B cell (primary cell): ENCODE data around the gene GLB1L. TPM values are rescaled to one million over a fixed set of nuclear protein-coding genes. Genes with fewer than 3 reads are reported as not detected.

Experiments used
- ATAC-seq: fragments of 200-7000 bp; cut with Tn5 transposase; one replicate; pipeline ENCODE4 v1.10.0; 2021; ENCODE audit warnings: low read depth, mild to moderate bottlenecking, moderate number of reproducible peaks, moderate library complexity
- CTCF ChIA-PET: fragments of 350-600 bp; sonication (Branson Sonifier 250); formaldehyde crosslinking; loops from one replicate; lab custom pipeline; 2021; ENCODE audit warnings: antibody characterized with exemption, inconsistent platforms; lab: Charles Lee
- POLR2A ChIA-PET: fragments of 350-600 bp; sonication (Branson Sonifier 250); formaldehyde crosslinking; loops from one replicate; lab custom pipeline; 2021; ENCODE audit warnings: antibody characterized with exemption; lab: Charles Lee
- DNase-seq: peaks from one replicate; pipeline ENCODE4 v3.0.0; 2013
- H2AFZ ChIP-seq: 2 replicates; pipeline ENCODE4 v1.6.1; 2012; ENCODE audit warnings: mild to moderate bottlenecking, low read depth, low read length; ENCODE audit not compliant: insufficient read depth, poor library complexity, severe bottlenecking
- H3K27ac ChIP-seq, 2 donors: 1 replicate in 1 of 2; 2 replicates in 1 of 2; pipeline ENCODE4 v1.5.1; 2012 to 2013; ENCODE audit warnings: low read length in 2 of 2, mild to moderate bottlenecking in 2 of 2, moderate library complexity in 1 of 2
- H3K27me3 ChIP-seq, 4 experiments: fragments of 200-600 bp in 1 of 4; sonication (generic) in 1 of 4; replicated peaks in 1 of 4; 1 replicate in 2 of 4; 2 replicates in 2 of 4; pipeline versions ENCODE4 v1.6.1 to v1.7.0; 2013 to 2016; ENCODE audit warnings: low read length in 3 of 4, mild to moderate bottlenecking in 2 of 4, mixed read lengths in 1 of 4, moderate library complexity in 1 of 4; ENCODE audit not compliant: insufficient read depth in 4 of 4, control insufficient read depth in 3 of 4; ENCODE audit errors: control extremely low read depth in 1 of 4
- H3K36me3 ChIP-seq, 2 experiments: replicated peaks in 1 of 2; 1 replicate in 1 of 2; 2 replicates in 1 of 2; pipeline versions ENCODE4 v1.6.1 to v1.7.1; 2013; ENCODE audit warnings: low read length in 1 of 2; ENCODE audit not compliant: insufficient read depth in 2 of 2, control insufficient read depth in 1 of 2; ENCODE audit errors: control extremely low read depth in 1 of 2, extremely low read depth in 1 of 2
- H3K4me1 ChIP-seq, 2 donors: fragments of 200-600 bp in 1 of 2; sonication (generic) in 1 of 2; 1 replicate in 1 of 2; 2 replicates in 1 of 2; pipeline versions ENCODE4 v1.5.1 to v1.6.1; 2013 to 2017; ENCODE audit warnings: low read length in 2 of 2; ENCODE audit not compliant: control insufficient read depth in 2 of 2, insufficient read depth in 2 of 2
- H3K4me2 ChIP-seq: replicated peaks from 2 replicates; pipeline ENCODE3; 2012; ENCODE audit warnings: mild to moderate bottlenecking, low read depth, low read length; ENCODE audit not compliant: poor library complexity, severe bottlenecking
- H3K4me3 ChIP-seq, 5 experiments: fragments of 200-600 bp in 1 of 5; sonication (generic) in 1 of 5; 1 replicate in 3 of 5; 2 replicates in 2 of 5; pipeline versions ENCODE4 v1.5.1 to v1.7.0; 2011 to 2016; ENCODE audit warnings: low read length in 4 of 5, mild to moderate bottlenecking in 4 of 5, low read depth in 2 of 5, control low read depth in 1 of 5, moderate library complexity in 1 of 5; ENCODE audit not compliant: insufficient read depth in 1 of 5; ENCODE audit errors: control extremely low read depth in 1 of 5, extremely low read depth in 1 of 5
- H3K79me2 ChIP-seq: fragments of 200-600 bp; sonication (generic); one replicate; pipeline ENCODE4 v1.6.0; 2016; ENCODE audit warnings: low read length; ENCODE audit not compliant: control insufficient read depth, insufficient read depth
- H3K9ac ChIP-seq: fragments of 200-600 bp; sonication (generic); 2 replicates; pipeline ENCODE4 v1.6.1; 2017; ENCODE audit warnings: mild to moderate bottlenecking, low read length, moderate library complexity
- H3K9me3 ChIP-seq, 3 donors: one replicate each; pipeline versions ENCODE4 v1.6.1 to v1.7.1; 2013; ENCODE audit warnings: low read length in 2 of 3; ENCODE audit not compliant: control insufficient read depth in 2 of 3, insufficient read depth in 1 of 3; ENCODE audit errors: control extremely low read depth in 1 of 3
- H4K20me1 ChIP-seq: 2 replicates; pipeline ENCODE4 v1.6.0; 2012; ENCODE audit warnings: mild to moderate bottlenecking, low read length; ENCODE audit not compliant: insufficient read depth, control insufficient read depth, poor library complexity, severe bottlenecking
- H3K27ac Mint-ChIP-seq: one replicate; pipeline ENCODE4 v1.8.0; 2021; ENCODE audit warnings: mixed read lengths
- H3K27me3 Mint-ChIP-seq: one replicate; pipeline ENCODE4 v1.8.0; 2021; ENCODE audit warnings: mixed read lengths
- H3K4me1 Mint-ChIP-seq: one replicate; pipeline ENCODE4 v1.8.0; 2021; ENCODE audit warnings: mixed read lengths
- H3K4me3 Mint-ChIP-seq: one replicate; pipeline ENCODE4 v1.8.0; 2021; ENCODE audit warnings: mixed read lengths
- H3K9me3 Mint-ChIP-seq: one replicate; pipeline ENCODE4 v1.8.0; 2022; ENCODE audit warnings: mixed read lengths; ENCODE audit not compliant: insufficient read depth
- EZH2 ChIP-seq: IDR thresholded peaks from 2 replicates; pipeline ENCODE4 v1.6.1; 2012; ENCODE audit warnings: borderline replicate concordance, low read depth, mild to moderate bottlenecking, moderate library complexity, low read length; ENCODE audit not compliant: insufficient read depth, poor library complexity, severe bottlenecking
- WGBS: methylation state at CpG from one replicate; pipeline ENCODE4 v1.1.5; 2013; ENCODE audit warnings: missing lambda C conversion rate; ENCODE audit not compliant: insufficient coverage; 5-methylcytosine and 5-hydroxymethylcytosine counted together
- intact Hi-C: fragments of 100-400 bp; cut with micrococcal nuclease; formaldehyde crosslinking; loops from one replicate; pipeline ENCODE4 v1.10.0; 2022
- polyA plus RNA-seq: library from polyadenylated mRNA; depleted of rRNA; stranded (reverse); fragments of >200 nt; gene quantifications from 2 replicates; pipeline ENCODE4 v1.2.3, GENCODE V29; 2012
- total RNA-seq, 2 donors: library from RNA; stranded (reverse); fragments of 120-200 nt in 1 of 2; gene quantifications; 1 replicate in 1 of 2; 2 replicates in 1 of 2; pipeline versions ENCODE4 v1.2.3 to v1.2.4, GENCODE V29; 2013 to 2022
- TF ChIP-seq, protein P1 (sequence below): fragments of 200-600 bp; IDR thresholded peaks from one replicate; pipeline ENCODE4 v1.8.0; 2022; ENCODE audit warnings: antibody characterized with exemption, mild to moderate bottlenecking

Gene GLB1L
- total and polyA plus RNA-seq, 2 donors (not counting 1 experiment from before 2014, with no cell fraction given): 2.4 to 4.1 TPM

DNA sequence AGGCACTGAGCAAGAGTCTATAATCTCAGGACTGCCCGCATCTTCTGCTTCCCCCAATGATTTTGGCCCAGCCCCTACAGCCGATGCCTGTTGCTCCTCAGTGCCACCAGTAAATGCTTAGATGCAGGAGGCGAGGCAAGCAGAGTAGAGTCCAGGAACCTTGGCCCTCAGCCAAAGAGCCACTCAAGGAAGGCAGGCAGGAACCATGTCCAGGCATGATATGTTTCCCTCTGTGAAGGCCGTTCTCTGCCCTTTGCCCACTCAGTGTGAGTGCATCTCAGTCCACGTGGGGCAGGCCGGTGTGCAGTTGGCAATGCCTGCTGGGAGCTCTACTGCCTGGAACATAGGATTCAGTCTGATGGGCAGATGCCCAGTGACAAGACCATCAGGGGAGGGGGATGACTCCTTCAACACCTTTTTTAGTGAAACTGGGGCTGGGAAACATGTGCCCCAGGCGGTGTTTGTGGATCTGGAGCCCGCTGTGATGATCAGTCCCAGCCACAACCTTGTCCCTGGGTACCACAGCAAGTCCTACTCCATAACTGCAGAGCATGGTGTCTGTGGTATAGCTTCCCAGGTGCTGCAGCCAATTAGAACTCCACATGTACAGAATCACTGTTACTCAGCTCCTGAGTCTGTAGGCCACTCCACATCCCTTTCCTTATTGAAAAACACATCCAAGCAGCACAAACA is 24.3 kb upstream of the GLB1L start:
- Mint-ChIP-seq H3K4me1 (peaks cover 5% of the 10 kb centered on the region), H3K9me3 (no peaks in the 10 kb centered on the region), H3K27me3 (no peaks in the 10 kb centered on the region), H3K27ac (no peak overlapping the region), H3K4me3 (no peak overlapping the region)
- H3K79me2 ChIP-seq: peaks cover 16% of the 10 kb centered on the region
- TF ChIP-seq, protein P1, sequence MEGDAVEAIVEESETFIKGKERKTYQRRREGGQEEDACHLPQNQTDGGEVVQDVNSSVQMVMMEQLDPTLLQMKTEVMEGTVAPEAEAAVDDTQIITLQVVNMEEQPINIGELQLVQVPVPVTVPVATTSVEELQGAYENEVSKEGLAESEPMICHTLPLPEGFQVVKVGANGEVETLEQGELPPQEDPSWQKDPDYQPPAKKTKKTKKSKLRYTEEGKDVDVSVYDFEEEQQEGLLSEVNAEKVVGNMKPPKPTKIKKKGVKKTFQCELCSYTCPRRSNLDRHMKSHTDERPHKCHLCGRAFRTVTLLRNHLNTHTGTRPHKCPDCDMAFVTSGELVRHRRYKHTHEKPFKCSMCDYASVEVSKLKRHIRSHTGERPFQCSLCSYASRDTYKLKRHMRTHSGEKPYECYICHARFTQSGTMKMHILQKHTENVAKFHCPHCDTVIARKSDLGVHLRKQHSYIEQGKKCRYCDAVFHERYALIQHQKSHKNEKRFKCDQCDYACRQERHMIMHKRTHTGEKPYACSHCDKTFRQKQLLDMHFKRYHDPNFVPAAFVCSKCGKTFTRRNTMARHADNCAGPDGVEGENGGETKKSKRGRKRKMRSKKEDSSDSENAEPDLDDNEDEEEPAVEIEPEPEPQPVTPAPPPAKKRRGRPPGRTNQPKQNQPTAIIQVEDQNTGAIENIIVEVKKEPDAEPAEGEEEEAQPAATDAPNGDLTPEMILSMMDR: no peak
- TF ChIP-seq EZH2: no peak
- WGBS: 92% methylated on average over 8 of the region's 8 CpGs
- H3K36me3 ChIP-seq: no peaks in the 10 kb centered on the region
- no peaks in the 10 kb centered on the region for H4K20me1 ChIP-seq
- ChIA-PET CTCF (interaction anchor here (0.9 to 1.5 kb wide), 4 partner anchors 9 to 111 kb away, joined by 3 to 5 read pairs (median 3); no protein-coding TSS in a partner anchor), POLR2A (no interaction called here)
- no peak overlapping the region for H3K4me2 ChIP-seq
- no peak overlapping the region for H3K9ac ChIP-seq
- no peak overlapping the region for H2AFZ ChIP-seq
- ATAC-seq: no peak
- DNase-seq: no peak
- no peaks in the 10 kb centered on the region for H3K9me3 ChIP-seq
- intact Hi-C loops: loop anchor here (10.0 kb wide), 1 partner anchor 325 kb away; the partner anchor contains the start of gene STK11IP
- H3K4me1 ChIP-seq: no peaks in the 10 kb centered on the region
- no peak overlapping the region for H3K27ac ChIP-seq
- no peaks in the 10 kb centered on the region for H3K27me3 ChIP-seq
- H3K4me3 ChIP-seq: no peak overlapping the region

DNA sequence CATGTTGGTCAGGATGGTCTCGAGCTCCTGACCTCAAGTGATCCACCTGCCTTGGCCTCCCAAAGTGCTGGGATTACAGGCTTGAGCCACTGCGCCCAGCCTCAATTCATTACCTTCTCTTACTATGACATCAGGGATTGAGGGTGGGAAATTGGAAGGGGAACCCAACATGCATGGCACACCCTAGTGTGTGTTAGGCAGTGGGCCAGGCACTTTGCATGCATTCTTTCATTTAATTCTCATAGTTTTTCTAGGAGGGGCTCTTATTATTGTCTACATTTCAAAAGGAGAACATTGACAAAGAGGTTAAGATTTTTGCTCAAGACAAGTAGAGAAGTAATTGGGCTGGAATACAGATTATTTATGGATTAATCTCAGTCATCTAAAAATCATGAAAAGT is 23.1 kb upstream of the GLB1L start:
- no peaks in the 10 kb centered on the region for H3K27me3 Mint-ChIP-seq
- ATAC-seq (no peak), DNase-seq (no peak)
- ChIA-PET CTCF (interaction anchor here (1.0 to 1.5 kb wide), 2 partner anchors 10 to 12 kb away, joined by 3 read pairs; no protein-coding TSS in a partner anchor), POLR2A (no interaction called here)
- no peak overlapping the region for H2AFZ ChIP-seq
- H3K4me2 ChIP-seq: no peak overlapping the region
- TF ChIP-seq, protein P1: no peak
- TF ChIP-seq EZH2: no peak
- H3K27ac ChIP-seq: no peak overlapping the region
- H3K4me1 Mint-ChIP-seq: no peaks in the 10 kb centered on the region
- H3K36me3 ChIP-seq: no peaks in the 10 kb centered on the region
- H3K9ac ChIP-seq: no peak overlapping the region
- no peak overlapping the region for H3K27ac Mint-ChIP-seq
- no peaks in the 10 kb centered on the region for H4K20me1 ChIP-seq
- peaks cover 8% of the 10 kb centered on the region for H3K79me2 ChIP-seq
- no peaks in the 10 kb centered on the region for H3K9me3 Mint-ChIP-seq
- intact Hi-C loops: no loop called here
- no peak overlapping the region for H3K4me3 Mint-ChIP-seq
- no peaks in the 10 kb centered on the region for H3K9me3 ChIP-seq
- H3K27me3 ChIP-seq: no peaks in the 10 kb centered on the region
- WGBS: no CpG with 5 or more reads among the region's 2 CpGs
- no peak overlapping the region for H3K4me3 ChIP-seq
- no peaks in the 10 kb centered on the region for H3K4me1 ChIP-seq
